Measurements from ENCODE around the gene ABCA3. TPM values are rescaled to one million over a fixed set of nuclear protein-coding genes. Genes with fewer than 3 reads are reported as not detected.
"Not testable (repeated sequence)": the region's sequence is repeated elsewhere in the genome, so short reads cannot be mapped to it uniquely, and the experiment has no call there.

ABCA3 gene
- total RNA-seq, 1 donor from 2014 or later = 16.5 TPM

GRCh38 chr16:2256531-2257140 lies 83.9 kb downstream of the ABCA3 start:
- no peak for DNase-seq (ENCODE audit: low read depth)

GRCh38 chr16:2253293-2253692 lies 87.2 kb downstream of the ABCA3 start:
- no peak for DNase-seq (ENCODE audit: low read depth)

- no peak for DNase-seq (ENCODE audit: low read depth)
Measured at GRCh38 chr16:2252806-2253148, 87.8 kb downstream of the ABCA3 start.

GRCh38 chr16:2251296-2252111 lies 89.0 kb downstream of the ABCA3 start, which contains the start of gene ECI1:
Gene ECI1, minus strand, starts transcription at chr16:2251587. Its CDS starts 21 bp downstream, at chr16:2251566.
- DNase-seq (ENCODE audit: low read depth) = peak; percentile 76

- DNase-seq (ENCODE audit: low read depth) = peak; percentile 25
Measured at GRCh38 chr16:2250652-2251295, 89.8 kb downstream of the ABCA3 start.

- DNase-seq (ENCODE audit: low read depth) = no peak
Measured at GRCh38 chr16:2246301-2246885, 94.1 kb downstream of the ABCA3 start.

GRCh38 chr16:2244926-2245795 lies 95.4 kb downstream of the ABCA3 start:
- DNase-seq (ENCODE audit: low read depth) = no peak

GRCh38 chr16:2244301-2244700 lies 96.2 kb downstream of the ABCA3 start:
- DNase-seq (ENCODE audit: low read depth) = no peak

- no peak for DNase-seq (ENCODE audit: low read depth)
Measured at GRCh38 chr16:2243781-2244180, 96.7 kb downstream of the ABCA3 start.

- no peak for DNase-seq (ENCODE audit: low read depth)
Measured at GRCh38 chr16:2243031-2243528, 97.4 kb downstream of the ABCA3 start.

GRCh38 chr16:2242598-2242997 lies 97.9 kb downstream of the ABCA3 start:
- no peak for DNase-seq (ENCODE audit: low read depth)

- DNase-seq (ENCODE audit: low read depth) = not testable (repeated sequence)
Measured at GRCh38 chr16:2240331-2240730, 100.2 kb downstream of the ABCA3 start.

- no peak for DNase-seq (ENCODE audit: low read depth)
Measured at GRCh38 chr16:2238838-2239675, 101.5 kb downstream of the ABCA3 start.

- no peak for DNase-seq (ENCODE audit: low read depth)
Measured at GRCh38 chr16:2238150-2238837, 102.2 kb downstream of the ABCA3 start.

GRCh38 chr16:2237493-2238149 lies 102.9 kb downstream of the ABCA3 start:
- no peak for DNase-seq (ENCODE audit: low read depth)

- no peak for DNase-seq (ENCODE audit: low read depth)
Measured at GRCh38 chr16:2237102-2237482, 103.4 kb downstream of the ABCA3 start.

GRCh38 chr16:2236337-2237101 lies 104.0 kb downstream of the ABCA3 start, which contains the start of gene DNASE1L2:
Gene DNASE1L2, plus strand, starts transcription at chr16:2236444. Its CDS starts 373 bp downstream, at chr16:2236817.
- no peak for DNase-seq (ENCODE audit: low read depth)

GRCh38 chr16:2235695-2236336 lies 104.7 kb downstream of the ABCA3 start:
- DNase-seq (ENCODE audit: low read depth) = no peak

Measured in renal cortical epithelial cell (primary cell).